Measurements from ENCODE around the gene FAHD1. TPM values are rescaled to one million over a fixed set of nuclear protein-coding genes. Genes with fewer than 3 reads are reported as not detected.
"Not testable (repeated sequence)": the region's sequence is repeated elsewhere in the genome, so short reads cannot be mapped to it uniquely, and the experiment has no call there.

Gene FAHD1
- total RNA-seq, 2 donors from 2014 or later, result 14.4 to 17.5 TPM

DNA sequence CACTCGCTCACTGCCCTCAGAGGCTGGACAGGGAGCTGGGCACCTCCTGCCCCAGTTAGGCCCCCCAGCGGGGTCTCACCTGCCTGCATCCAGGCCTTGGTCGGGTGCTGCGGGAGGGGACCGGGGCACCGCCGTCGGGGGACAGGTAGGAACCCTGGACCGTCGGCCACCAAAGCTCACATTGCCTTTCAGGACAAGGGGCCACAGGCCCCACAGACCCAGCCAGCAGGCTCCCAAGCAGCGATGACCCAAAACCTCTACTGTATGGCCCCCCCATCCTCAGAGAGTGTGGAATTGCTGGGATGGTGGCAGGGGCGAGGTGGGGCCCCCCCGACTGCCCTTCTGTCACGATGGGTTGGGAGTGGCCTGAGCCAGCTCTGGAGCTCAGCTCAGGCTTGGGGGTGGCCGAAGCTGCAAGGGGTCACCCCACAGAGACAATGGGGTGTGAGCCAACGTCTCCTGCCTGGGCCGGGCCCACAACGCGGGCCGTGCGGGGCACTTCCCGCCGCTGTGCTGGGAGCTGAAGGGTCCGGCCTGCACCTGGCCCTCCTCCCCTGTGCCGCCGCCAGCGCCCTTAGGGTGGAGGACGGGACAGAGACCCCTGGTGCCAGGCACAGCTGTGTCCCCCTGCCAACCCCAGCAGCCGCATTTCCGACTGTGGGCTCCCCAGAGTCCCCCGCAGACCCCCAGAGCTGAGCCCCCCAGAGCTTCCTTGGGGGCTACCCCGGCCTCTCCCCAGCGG, 34.0 kb upstream of the FAHD1 start:
- H3K4me1 ChIP-seq (ENCODE audit: control insufficient read depth in 1 of 2, low read depth in 2 of 2), result no peaks in the 10 kb centered on the region
- H3K4me3 ChIP-seq, result no peak overlapping the region
- DNase-seq (ENCODE audit: low spot score) (no peak), ATAC-seq (ENCODE audit: insufficient number of reproducible peaks, low FRiP score, low read depth) (no peak)
- peaks cover 19% of the 10 kb centered on the region for H3K36me3 ChIP-seq
- TF ChIP-seq, protein P1, sequence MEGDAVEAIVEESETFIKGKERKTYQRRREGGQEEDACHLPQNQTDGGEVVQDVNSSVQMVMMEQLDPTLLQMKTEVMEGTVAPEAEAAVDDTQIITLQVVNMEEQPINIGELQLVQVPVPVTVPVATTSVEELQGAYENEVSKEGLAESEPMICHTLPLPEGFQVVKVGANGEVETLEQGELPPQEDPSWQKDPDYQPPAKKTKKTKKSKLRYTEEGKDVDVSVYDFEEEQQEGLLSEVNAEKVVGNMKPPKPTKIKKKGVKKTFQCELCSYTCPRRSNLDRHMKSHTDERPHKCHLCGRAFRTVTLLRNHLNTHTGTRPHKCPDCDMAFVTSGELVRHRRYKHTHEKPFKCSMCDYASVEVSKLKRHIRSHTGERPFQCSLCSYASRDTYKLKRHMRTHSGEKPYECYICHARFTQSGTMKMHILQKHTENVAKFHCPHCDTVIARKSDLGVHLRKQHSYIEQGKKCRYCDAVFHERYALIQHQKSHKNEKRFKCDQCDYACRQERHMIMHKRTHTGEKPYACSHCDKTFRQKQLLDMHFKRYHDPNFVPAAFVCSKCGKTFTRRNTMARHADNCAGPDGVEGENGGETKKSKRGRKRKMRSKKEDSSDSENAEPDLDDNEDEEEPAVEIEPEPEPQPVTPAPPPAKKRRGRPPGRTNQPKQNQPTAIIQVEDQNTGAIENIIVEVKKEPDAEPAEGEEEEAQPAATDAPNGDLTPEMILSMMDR (IDR thresholded peaks at IDR 0.05), result no peak
- no peak overlapping the region for H3K27ac ChIP-seq
- no peaks in the 10 kb centered on the region for H3K9me3 ChIP-seq
- no peaks in the 10 kb centered on the region for H3K27me3 ChIP-seq (replicated peaks; ENCODE audit: insufficient read depth)

GRCh38 chr16:1793578-1794220, 33.3 kb upstream of the FAHD1 start, which contains the start of gene IGFALS:
IGFALS (minus strand) TSS chr16:1793705; CDS start chr16:1793652, 53 bp downstream.
- H3K9me3 ChIP-seq, result no peaks in the 10 kb centered on the region
- no peak for ATAC-seq (ENCODE audit: insufficient number of reproducible peaks, low FRiP score, low read depth)
- no peak within 1 kb of the TSS for H3K27ac ChIP-seq
- H3K4me1 ChIP-seq (ENCODE audit: control insufficient read depth in 1 of 2, low read depth in 2 of 2), result no peaks in the 10 kb centered on the region
- no peak for DNase-seq (ENCODE audit: low spot score)
- H3K4me3 ChIP-seq, result no peak within 1 kb of the TSS
- H3K27me3 ChIP-seq (replicated peaks; ENCODE audit: insufficient read depth), result no peaks in the 10 kb centered on the region
- peaks cover 12% of the 10 kb centered on the region for H3K36me3 ChIP-seq
- TF ChIP-seq, protein P1 (IDR thresholded peaks at IDR 0.05), result no peak

DNA sequence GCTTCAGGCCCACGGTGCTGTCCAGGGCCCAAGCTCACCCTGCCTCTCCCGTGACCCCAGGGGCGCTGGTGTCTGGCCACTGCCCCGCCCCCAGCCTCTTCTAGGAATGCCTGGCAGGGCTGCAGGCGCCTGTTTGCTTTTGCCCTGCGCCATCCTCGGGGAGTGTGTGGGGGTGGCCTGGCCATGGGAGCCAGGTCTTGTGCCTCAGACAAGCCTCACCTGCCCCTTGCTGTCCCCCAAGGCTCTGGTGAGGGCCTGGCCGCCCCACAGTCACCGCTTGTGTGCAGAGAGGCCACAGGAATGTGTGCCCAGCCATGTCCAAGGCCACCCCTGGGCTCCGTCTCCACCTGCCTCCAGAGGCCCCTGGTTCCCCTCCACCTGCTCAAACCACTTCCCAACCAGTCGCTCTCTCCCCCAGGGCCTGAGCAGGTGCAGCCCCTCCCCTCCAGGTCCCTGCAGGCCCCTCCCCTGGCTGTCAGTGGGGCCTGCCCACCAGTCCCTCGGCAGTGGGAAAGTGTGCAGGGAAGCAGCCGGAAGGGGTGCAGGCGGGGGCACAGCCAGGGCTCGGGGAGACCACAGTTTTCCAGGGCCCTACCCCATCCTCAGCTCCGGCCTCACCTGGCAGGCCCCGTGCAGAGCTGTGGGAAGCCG, 32.7 kb upstream of the FAHD1 start:
- Histone ChIP-seq H3K4me1 (ENCODE audit: control insufficient read depth in 1 of 2, low read depth in 2 of 2) (no peaks in the 10 kb centered on the region), H3K27me3 (replicated peaks; ENCODE audit: insufficient read depth) (no peaks in the 10 kb centered on the region), H3K27ac (no peak overlapping the region), H3K4me3 (no peak overlapping the region), H3K9me3 (no peaks in the 10 kb centered on the region), H3K36me3 (peaks cover 6% of the 10 kb centered on the region)
- TF ChIP-seq, protein P1 (IDR thresholded peaks at IDR 0.05), result no peak
- ATAC-seq (ENCODE audit: insufficient number of reproducible peaks, low FRiP score, low read depth) (no peak), DNase-seq (ENCODE audit: low spot score) (no peak)

DNA sequence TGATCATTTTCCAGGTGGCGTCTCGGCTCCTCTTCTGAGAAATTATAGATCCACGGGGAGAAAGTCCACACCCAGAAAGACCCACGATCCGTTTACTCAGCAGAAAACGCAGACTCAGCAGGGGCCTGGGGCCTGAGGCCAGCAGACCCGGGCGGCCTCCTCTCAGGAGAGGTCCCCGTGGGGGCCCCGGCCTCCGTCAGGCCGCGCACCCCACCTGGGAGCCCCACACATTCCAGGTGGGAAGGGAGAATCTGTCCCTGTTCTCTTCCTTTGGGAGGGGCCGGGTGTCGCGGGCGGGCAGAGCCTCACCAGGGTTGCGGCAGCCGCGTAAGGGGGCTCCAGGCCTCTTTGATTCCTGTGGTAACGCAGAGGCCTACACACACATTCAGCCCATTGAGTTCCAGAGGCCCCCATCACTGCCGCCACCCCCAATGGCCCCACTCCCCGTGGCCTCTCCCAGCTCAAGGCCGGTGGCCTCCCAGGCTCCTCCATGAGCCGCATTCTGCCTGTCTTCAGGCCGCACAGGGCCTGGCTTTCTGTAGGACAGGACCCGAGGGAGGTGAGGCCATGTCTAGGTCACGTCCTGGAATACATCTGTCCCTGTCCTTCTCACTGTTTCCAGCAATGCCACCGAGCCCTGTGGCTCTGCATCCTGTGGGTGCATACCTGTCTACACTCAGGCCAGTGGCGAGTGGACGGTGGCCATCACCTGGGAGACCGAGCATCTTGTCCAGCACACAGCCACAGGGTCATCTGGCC, 31.9 kb upstream of the FAHD1 start:
- Histone ChIP-seq H3K9me3 (no peaks in the 10 kb centered on the region), H3K4me1 (ENCODE audit: control insufficient read depth in 1 of 2, low read depth in 2 of 2) (no peaks in the 10 kb centered on the region), H3K27me3 (replicated peaks; ENCODE audit: insufficient read depth) (no peaks in the 10 kb centered on the region), H3K27ac (no peak overlapping the region), H3K4me3 (no peak overlapping the region), H3K36me3 (peaks cover 3% of the 10 kb centered on the region)
- no peak for DNase-seq (ENCODE audit: low spot score)
- TF ChIP-seq, protein P1 (IDR thresholded peaks at IDR 0.05), result no peak
- ATAC-seq (ENCODE audit: insufficient number of reproducible peaks, low FRiP score, low read depth), result no peak

DNA sequence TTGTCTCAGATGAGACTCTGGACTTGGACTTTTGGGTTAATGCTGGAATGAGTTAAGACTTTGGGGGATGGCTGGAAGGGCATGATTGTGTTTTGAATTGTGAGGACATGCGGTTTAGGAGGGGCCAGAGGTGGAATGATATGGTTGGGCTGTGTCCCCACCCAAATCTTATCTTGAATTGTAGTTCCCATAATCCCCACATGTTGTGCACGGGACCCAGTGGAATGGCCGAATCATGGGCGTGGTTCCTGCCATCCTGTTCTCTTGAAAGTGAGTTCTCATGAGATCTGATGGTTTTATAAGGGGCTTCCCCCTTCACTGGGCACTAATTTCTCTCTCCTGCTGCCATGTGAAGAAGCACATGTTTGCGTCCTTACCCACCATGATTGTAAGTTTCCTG, 27.7 kb upstream of the FAHD1 start:
- H3K36me3 ChIP-seq; DNase-seq (ENCODE audit: low spot score); H3K9me3 ChIP-seq; H3K27me3 ChIP-seq (replicated peaks; ENCODE audit: insufficient read depth); H3K27ac ChIP-seq; H3K4me3 ChIP-seq; H3K4me1 ChIP-seq (ENCODE audit: control insufficient read depth in 1 of 2, low read depth in 2 of 2); ATAC-seq (ENCODE audit: insufficient number of reproducible peaks, low FRiP score, low read depth): not testable (repeated sequence)

Data from thoracic aorta (tissue), 2 donors.